GM18868 (cell line): ENCODE measurements around the gene ZKSCAN2.
A peak's percentile ranks its signal among the peaks of the same experiment; 100 is the strongest.

Experiments
- ATAC-seq: cut with Tn5 transposase; IDR thresholded peaks from one replicate; pipeline ENCODE4 v1.9.1; 2021; ENCODE audit warnings: mild to moderate bottlenecking, moderate library complexity; ENCODE audit not compliant: unreplicated experiment

Gene ZKSCAN2

DNA sequence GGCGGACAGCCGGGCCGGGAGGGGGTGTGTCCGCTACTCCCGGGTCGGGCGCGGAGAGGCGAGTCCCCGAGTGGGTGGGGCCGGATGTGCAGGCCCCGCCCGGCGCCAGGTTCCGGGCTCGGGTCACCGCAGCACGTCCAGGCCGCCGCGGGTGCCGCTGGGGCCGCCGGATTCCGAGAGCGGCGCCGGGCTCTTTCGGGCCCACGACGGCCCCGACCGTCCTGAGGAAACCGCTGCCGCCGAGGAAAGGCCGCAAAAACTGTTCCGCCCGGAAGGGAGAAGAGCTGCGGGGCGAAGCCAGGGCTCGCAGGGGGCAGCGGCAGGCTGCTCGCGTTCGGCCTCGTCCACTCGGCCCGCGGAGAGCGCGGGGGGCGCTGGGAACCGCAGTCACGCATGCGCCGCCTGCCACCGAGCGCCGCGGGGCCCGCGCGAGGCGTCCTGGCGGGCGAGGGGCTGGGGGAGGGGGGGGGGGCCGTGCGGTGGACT is at the start of gene ZKSCAN2:
TSS of gene ZKSCAN2 (minus strand) at position 376 of the 486 bp plus-strand sequence. CDS start 718 bp downstream, outside the sequence.
- ATAC-seq, result peak; percentile 82

DNA sequence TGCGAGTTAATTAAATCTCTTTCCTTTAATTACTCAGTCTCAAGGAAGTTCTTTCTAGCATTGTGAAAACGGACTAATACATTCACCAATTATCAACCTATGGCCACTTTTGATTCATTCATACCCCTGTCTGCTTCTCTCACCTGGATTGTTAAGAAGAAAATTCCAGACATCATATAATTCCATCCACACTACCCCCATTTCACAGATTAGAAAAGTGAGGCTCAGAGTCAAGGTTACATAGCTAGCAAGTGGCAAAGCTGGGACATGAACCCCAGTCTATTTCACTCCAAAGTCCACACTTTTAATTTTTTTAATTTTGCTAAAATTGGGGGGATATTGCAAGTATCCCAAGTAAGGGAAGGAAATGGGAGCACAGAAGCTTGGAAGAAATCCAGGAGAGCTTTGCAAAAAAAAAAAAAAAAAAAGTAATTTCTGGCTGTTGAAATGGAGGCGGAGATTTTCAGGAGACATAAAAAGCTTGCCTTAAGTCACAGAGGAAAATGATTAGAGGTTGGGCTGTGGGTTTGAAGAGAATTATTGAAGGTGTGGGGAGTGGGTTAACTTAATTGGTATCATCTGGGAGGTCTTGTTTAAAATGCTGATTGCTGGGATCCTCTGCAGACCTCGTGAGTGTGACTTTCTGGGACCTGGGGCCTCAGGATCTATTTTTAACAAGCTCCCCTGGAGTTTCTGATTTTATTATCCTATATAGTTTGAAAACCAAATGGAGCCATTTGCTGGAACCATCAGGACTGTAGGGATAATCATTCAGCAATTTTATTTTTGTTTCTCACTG is 42.3 kb upstream of the ZKSCAN2 start:
- no peak for ATAC-seq

DNA sequence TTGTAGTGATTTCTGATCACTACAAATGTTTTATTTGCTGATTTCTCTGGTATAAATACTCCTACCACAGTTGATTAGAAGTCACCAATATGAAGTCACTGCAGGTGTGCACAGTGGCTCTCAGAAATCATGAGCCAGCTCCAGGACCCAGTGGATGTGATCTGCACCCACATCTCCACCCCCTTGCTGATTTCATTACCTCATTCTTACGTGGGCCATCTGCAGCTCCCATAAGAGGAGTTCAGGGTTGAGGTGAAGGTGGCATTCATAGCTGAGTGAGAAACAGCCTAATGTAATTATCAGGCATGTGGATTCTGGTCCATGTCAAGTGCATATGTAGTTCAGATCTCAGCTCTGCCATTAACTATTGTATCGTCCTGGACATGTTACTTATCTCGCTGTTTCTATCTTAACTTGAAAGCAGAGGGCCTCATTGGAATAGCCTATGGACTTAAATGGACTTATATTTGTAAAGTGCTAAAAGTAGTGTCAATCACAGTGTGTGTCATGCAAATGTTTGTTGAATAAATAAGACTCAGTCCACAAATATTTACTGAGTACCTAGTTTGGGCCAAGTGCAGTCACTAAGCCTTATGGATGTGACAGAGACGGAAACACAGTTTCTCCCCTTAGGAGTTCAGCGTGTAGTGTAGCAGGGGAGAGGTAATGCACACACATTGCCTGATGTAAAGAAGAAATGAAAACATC is 40.7 kb upstream of the ZKSCAN2 start:
- ATAC-seq, result no peak

DNA sequence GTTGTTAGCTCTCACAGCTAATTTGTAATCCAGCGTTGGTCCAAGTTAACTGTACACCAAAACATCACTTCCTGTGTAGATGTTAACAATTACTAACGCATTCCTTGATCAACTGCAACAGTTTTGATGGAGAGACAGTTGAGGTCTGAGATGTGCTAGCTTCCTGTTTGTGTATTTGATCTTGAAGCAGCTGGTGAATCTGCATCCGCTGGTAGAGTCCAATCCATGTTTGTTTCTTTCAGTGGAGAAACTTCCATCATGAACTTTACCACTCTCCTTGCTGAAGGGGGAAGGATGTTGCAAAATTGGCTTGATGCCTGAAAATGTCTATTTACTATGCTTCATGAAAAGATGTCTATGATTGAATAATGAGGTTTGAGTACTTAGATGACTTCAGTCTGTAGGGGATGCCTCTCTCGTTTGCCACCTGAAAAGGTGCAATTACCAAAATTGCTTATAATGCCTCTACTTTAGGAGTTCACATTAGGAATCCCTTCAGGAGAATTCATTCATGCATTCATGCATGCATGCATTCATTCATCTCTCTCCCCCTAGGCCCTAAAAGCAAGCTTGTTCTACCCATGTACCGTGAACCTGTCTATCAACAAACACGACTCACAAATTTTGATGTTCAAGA is 39.6 kb upstream of the ZKSCAN2 start:
- no peak for ATAC-seq

DNA sequence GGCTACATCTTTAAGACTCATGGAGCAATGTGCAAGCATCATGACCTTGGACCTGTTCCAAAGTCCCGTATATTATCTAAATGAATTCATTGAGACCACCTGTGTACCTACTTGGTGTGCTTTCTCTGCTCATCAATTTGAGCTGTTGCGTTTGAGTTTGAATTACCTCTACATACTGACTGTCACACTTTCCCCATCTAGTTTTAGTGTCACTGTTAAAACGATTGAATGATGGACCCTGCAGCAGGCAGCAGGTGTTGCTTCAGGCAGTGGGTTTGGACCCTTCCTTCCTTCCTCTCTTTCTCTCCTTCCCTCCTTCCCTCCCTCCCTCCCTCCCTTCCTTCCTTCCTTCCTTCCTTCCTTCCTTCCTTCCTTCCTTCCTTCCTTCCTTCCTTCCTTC is 33.9 kb upstream of the ZKSCAN2 start:
- no peak for ATAC-seq

DNA sequence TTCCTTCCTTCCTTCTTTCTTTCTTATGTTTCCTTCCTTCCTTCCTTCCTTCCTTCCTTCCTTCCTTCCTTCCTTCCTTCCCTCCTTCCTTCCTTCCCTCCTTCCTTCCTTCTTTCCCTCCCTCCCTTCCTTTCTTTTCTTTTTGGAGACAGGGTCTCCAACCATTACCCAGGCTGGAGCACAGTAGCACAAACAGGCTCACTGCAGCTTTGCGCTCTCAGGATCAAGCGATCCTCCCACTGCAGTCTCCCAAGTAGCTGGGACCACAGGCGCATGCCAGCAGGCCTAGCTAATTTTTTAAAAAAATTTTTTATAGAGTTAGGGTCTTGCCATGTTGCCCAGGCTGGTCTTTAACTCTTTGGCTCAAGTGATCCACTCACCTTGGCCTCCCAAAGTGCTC is 31.8 kb upstream of the ZKSCAN2 start:
- ATAC-seq, result no peak

DNA sequence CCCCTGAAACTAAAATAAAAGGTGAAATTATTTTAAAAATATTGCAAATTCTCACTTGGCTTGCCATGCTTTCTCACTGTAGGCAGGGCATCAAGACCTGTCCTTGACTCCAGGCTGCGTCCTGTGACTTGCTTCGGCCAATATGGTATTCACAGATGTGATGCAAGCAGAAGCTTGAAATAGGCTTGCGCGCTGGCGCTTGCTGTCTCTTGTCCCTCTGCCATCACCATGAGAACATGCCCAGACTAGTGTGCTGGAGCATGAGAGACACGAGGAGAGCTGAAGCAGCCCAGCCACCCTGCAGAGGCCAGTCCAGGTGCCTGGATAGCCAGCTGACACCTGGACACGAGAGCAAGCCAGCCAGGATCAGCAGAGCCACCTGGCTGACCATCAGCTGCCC is 21.8 kb upstream of the ZKSCAN2 start:
- ATAC-seq, result no peak

DNA sequence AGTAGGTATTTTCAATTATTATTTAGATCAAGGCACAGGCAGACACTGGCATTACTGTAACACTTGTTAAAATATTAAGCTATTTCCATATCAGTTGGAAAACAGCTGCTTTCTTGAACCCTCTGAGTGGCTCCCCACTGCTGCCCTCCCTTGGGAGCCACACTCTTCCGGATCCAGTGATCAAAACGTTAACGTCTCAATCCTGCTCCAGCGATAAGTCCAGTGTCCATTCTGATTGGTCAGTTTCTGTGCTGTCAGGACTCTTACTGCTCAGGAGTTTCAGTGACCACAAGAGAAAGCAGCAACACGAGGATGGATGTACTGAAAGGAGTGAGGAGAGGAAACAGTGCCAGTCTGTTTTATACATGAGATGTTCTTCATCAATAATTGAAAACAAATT is 13.8 kb upstream of the ZKSCAN2 start:
- no peak for ATAC-seq

DNA sequence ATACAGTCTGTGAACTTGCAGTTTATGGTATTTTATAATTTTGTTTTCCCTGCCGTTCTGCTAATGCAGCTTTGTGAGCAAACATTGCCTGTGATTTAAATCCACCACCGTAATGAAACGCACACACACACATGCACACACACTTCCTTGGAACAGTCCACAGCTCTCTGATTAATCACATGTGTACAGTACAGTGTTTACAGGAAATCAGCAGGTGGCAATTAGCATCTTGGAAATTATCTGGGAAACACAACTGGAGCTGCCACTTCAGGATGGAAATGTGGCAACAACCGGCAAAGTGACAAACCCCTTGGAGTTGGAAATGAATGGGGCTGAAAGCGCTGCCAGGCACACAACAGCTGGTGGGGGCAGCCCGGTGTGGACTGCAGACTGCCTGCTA is 12.9 kb upstream of the ZKSCAN2 start:
- ATAC-seq, result no peak

DNA sequence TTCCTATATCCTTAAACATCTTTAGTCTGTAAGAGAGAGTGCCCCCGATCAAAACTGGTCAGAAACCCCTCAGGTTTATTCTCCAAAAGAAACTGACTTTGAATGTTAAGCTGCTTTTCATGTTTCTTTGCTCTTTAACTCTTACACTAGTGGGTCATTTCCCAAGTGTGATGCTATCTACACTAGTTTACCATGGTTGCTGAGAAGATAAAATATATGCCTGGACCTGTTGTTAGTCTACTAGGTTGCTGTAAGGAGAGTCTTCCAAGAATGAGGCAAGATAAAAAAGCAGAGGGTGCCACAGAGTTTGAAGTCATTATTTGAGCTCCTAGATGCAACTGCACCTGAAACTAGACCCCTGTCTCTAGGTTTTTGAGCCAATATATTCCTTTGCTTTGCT is 12.2 kb upstream of the ZKSCAN2 start:
- ATAC-seq, result no peak

DNA sequence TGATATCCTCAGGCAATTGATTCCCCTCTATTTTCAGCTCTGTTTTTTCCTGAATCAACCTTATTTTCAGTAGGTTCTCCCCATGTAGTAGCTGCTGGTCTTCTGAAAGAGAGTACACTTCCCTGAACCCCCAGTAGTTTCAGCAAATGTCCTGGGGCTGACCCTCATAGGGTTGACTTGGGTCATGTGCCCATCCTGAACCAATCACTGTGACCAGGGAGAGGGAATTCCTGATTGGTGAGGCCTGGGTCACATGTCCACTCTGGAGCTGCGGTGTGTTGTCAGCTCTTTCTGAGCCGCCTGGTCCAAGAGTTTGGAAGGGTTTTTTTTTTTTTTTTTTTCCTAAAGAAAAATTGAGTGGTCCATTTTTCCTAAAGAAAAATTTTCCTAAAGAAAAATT is 8.3 kb upstream of the ZKSCAN2 start:
- no peak for ATAC-seq

DNA sequence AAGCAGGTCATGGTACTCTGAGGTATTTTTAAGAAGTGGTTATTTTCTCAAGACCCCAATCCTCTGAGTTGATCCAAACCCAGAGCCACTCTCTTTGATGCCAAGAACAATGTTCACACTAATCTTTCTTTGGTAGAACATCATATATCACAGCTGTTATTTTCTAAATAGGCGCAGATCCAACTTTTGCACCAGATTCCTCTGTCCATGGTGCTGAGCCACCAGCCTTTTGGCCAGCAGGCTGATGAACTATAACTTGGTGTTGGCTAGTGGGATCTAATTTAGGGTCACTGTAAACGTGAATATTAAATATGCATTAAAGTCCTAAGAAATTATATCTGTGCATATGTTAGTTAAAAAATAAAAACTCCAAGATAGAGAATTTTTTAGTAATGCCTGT is 7.0 kb upstream of the ZKSCAN2 start:
- ATAC-seq, result no peak

DNA sequence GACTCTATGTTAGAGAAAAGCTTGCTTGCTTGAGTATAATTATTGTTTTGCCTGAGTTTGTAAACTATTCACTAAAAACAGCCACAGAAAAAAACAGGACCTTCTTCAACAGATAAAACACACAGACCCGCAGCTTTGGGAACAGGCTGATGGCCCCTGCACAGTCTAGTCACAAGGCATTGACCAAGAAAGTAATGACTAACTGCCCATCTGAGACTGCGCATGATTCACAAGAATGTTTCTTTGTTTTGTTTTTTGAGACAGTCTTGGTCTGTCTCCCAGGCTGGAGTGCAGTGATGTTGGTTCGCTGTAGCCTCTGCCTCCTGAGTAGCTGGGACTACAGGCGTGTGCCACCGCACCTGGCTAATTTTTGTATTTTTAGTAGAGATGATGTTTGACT is 2.8 kb upstream of the ZKSCAN2 start:
- ATAC-seq, result no peak

DNA sequence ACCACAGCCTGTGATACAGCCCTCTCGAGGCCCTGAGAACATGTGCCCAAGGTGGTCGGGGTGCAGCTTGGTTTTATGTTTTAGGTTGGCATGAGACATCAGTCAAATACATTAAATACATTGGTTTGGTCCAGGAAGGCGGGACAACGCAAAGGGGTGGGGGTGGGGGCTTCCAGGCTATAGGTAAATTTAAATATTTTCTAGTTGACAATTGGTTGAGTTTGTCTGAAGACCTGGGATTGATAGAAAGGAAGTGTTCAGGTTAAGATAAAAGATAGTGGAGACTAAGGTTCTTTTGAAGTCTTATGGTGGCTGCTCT is 1.2 kb upstream of the ZKSCAN2 start:
- ATAC-seq, result no peak

DNA sequence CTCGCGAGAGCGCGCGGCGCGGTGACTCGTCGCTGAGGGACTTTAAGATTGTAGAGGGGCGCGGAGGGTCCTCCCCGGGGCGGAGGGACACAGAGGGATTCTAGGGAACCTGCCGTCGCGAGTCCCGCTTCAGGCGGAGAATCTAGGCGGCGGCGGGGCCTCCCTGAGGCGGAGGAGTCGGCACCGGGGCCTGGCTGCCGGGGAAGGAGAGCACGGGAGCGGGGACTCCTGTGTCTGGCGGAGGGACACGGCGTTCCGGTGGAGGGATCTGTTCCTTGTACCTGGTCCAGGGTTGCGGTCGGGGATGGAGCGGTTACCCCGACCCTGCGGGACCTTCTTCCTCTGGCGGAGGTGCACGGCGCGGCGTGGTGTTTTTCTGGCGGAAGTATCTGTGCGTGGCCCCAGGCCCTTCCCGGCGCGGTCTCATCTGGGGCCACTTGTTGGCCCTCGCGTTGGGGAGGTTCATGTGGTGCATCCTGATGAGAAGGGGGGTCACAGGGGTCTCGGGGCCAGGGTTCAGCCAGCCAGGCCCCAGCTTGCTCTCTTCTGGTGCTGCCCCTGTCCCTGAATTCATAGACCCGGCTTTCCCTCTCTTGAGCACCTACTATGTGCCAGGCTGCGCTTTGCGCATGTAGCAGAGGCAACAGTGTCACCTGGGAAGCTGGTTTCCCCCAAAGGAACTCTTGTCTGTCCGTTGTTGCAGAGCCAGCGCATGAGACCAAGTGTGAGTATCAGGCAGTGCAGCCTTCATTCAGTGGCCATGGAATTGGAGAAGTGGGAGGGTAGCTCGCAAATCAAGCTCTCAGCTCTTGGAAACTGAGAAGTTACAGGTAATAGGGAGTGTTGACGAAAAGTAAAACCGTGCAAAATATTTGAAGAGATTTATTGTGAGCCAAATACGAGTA is 563 bp upstream of the ZKSCAN2 start:
- ATAC-seq, result peak; percentile 43

DNA sequence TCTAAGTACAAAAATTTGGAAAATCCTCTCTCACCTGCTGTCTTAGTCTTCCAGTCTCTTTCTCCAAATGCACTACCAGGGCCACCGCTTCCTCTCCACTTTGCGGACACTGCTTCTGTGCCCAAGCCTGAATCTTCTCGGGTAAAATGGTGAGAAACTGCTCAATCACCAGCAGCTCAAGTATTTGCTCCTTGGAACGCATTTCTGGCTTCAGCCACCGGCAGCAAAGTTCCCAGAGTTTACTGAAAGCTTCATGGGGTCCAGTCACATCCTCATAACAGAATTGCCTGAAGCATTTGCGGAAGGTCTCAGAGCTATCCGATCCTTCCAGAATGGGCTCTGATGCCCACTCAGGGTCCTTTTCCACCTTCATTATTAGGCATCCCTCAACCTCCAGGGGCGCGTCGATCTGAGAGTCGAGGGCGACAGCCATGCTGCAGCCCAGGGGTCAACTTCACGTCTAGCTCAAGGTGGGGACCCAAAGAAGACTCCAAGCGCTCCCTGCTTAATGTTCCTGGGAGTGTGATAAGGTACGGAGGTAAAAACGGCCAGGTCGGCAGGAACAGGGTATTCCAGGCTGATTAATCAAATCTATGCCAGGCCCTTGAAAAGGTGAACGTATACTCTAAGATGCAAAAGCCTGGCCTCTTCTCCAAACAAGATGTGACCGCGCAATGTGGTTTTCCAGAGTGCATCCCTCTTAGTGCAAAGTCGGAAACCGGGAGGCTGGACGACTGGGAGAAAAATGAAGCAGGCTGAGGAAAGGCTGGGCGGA is 763 bp downstream of the ZKSCAN2 start:
- peak; percentile 9 for ATAC-seq

DNA sequence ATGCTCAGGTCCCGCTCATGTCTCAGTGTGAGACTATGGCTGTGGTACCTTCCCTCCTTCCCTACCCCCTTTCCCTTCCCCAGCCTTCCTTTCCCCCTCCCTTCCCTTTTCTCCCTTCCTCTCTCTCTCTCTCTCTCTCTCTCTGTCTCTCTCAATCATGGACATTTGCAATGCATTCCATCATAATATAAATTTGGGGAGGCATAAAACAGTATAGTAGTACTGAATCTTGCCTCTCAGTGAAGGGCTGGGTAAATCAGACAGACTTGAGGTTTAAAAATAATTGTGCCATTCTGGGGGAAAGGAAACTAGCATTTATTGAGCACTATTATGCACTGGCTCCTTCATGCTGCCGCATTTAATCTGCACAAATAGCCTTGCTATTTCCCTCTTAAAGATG is 4.3 kb downstream of the ZKSCAN2 start:
- no peak for ATAC-seq

DNA sequence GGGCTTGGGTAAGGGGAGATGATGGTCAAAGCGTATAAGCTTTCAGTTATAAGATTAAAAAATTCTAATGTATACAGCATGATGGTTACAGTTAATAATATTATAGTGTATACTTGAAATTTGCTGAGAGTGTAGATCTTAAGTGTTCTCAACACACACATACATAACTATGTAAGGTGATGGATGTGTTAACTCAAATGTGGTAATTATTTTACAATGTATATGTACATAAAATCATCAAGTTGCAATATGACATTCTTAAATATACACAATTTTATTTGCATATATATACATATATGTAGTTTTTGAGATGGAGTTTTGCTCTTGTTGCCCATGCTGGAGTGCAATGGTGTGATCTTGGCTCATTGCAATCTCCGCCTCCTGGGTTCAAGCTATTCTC is 7.2 kb downstream of the ZKSCAN2 start:
- ATAC-seq, result no peak

DNA sequence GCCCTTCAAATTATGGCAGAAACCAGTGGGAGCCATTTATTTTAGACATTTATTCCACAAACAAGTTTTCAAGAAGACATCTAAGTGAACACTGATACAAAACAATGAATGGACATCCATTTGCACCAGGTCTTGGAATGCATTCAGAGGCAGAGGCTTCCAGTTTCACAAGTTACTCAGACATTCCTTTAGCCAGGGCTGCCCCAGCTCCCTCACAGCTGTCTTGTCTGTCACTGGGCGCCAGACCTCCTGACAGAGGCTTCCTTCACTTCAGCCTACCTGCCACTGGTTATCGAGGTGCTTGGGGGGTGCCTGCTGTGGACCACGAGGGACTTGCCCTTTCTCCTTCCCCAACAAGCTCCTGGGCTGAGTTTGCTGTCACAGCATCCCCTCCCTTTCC is 21.7 kb downstream of the ZKSCAN2 start:
- no peak for ATAC-seq

DNA sequence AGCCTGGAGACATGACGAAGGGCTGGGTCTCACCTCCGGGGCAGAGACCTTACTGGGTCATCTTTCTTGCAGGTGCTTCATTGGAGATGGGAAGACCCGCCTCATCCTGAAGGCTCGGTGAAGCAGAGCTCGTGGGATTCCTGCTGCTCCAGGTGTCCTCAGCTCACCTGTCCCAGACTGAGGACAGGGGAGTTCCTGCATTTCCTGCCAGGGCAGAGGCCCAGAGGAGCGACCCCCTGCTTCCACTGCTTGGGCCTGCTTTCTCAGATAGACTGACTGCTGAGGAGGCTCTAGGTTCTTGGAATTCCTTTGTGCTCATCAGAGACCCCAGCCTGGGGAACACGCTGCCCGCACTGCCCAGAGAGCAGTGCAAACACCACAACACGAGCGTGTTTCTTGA is 29.3 kb downstream of the ZKSCAN2 start:
- ATAC-seq, result no peak
